CD4-positive, alpha-beta T cell treated with Interferon alpha-2 for 1 hour (primary cell): ENCODE data around the gene ANK3.
A peak's percentile ranks its signal among the peaks of the same experiment; 100 is the strongest.

ENCODE experiments used
- DNase-seq, 2 donors: peaks; one replicate each; pipeline ENCODE4 v3.0.0-alpha.2; 2020 to 2022

Gene ANK3

DNA sequence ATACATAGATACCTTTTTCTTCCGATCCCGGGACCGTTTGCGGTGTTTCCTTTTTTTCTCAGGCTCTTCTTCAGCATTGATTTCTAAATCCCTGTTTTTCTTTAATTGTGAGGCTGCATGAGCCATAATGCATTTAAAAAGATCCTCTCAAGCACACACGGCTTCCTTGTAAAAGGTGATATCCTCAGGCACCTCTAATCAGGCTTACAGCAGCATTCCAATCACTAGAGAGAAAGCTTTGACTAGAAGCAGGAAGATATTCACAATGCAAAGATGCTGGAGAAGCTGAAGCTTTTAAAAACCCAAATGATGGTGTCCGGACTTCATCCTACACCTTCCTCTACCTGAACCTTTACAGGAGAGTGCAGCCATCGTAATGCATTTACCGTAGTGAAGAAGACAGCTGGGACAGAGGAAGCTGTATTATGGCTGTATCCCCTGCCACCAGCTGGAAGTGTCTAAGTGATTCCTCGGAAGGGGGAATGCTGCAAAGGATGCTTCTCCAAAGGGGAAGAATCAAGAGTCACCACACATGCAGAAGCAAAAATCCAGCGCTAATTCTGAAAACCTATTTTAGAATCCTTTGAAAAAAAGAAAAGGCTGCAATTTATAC lies at the start of gene ANK3:
Gene ANK3, minus strand, starts transcription at position 463 of the 613 bp plus-strand sequence. Its CDS starts 337 bp downstream, at position 126.
- DNase-seq: no peak

DNA sequence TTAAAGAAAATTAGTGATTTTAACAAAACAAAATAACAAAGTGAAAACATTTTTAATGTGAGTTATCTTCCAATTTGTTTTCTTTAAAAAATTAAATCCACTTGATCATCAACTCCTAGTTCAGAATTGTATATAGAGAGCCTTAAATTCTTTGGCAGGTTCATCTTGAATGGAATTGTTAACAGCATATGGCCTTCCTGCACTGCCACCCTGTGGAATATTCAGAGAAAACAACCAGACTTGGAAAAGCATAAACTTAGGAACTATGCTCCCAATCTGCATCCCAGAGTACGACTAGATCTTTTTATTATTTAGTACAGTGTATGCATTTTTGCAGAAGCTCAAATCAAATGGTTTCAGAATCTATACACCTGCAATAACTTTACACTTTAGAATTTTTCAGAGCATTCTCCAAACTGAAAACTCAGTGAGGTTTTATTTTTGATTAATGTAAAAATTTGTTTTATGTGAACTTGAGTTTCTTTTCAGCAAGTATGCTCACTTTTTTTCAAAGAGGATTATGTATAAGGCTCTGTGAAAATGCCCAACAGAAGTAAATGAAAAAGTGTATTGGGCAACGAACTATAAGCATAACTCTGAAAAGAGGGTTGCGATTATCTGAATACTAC lies 44.9 kb upstream of the ANK3 start:
- peak in 1 of 2 donors; percentile 16 for DNase-seq

DNA sequence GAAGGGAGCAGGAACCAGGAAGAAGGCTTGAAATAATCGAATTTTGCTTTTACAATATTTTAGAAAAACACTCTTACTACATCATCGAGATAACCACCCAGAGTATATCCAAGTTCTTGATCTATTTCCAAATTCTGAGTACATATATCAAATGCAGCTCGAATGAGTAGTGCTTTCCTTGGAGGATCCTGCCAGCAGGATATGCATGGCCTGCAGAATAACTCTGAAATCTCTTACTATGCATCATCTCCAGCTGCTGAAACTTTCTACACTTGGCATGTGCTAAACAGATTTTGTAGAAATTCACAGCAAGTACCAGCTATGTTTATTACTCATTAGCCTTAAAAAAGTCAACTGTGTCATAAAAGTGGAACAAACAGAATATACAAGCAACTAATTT lies 44.0 kb upstream of the ANK3 start:
- DNase-seq: no peak

DNA sequence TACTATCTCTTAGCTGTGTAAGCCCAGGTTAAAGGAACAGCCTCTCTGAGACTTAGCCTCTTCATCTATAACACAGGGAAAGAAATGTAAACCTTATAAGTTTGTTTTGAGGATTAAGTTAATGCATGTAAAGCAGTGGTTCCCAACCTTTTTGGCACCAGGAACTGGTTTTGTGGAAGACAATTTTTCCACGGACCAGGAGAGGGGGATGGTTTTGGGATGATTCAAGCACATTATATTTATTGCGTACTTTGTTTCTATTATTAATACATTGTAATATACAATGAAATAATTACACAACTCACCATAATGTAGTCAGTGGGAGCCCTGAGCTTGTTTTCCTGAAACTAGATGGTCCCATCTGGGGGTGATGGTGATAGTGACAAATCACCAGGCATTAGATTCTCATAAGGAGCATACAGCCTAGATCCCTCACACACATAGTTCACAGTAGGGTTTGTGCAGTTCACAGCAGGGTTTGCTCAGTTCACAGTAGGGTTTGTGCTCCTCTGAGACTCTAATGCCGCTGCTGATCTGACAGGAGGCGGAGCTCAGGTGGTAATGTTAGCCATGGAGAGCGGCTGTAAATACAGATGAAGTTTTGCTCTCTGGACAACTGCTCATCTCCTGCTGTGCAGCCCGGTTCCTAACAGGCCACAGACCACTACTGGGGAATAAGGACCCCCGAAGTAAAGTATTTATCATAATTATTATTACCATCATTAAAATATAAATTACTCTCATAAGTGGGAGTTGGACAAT lies 41.3 kb upstream of the ANK3 start:
- DNase-seq: no peak

DNA sequence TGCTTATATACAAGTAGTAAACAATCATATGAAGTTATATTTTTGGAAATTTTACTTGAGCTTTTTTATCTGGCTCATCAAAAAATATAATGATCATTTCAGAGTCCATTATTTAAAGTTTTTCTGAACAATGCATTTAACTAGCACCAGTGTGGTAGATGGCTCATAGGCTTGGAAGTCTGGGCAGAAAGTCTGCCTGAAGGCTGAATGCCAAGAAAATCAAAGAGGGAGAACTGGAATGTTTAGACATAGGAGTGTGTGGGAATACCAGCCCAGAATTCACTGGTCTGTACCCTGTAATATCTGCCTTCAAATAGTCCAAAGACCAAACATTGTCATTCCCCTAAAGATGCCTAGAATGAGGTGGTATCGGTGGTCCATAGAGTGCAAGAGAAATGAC lies 40.3 kb upstream of the ANK3 start:
- no peak for DNase-seq

DNA sequence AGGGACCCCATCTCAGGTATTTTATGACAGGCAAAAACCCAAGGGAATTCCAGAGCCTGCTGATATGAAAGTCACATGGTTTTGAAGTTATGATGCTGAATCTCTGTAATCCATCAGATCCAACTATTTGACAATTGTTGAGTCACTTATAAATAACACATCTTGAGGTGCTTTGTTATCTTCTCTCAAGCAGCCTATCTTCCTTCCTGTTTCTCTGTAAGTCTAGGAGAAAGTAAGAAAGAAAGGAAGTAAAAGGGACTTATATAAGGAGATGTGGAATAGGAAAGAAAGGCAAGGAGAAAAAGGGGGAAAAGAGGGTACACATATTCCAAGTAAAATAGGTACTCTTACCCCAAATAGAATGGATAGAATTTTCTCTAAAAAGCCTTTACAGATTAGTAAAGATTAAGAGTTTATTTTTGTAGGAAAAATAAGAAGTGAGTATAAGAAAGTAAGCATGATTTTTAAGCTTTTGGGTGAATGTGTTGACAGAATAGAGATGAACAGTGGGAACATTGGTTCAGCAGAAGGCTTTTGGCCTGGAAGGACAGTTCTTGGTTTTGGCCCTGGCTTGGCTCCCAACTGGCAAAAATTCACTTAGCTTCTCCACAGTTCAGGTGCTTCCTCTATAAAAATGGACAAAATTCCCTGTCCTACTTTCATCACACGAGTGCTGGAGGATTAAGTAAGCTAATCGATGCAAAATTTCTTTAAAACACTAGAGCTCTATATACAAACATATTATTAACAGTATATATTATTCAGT lies 39.6 kb upstream of the ANK3 start:
- no peak for DNase-seq

DNA sequence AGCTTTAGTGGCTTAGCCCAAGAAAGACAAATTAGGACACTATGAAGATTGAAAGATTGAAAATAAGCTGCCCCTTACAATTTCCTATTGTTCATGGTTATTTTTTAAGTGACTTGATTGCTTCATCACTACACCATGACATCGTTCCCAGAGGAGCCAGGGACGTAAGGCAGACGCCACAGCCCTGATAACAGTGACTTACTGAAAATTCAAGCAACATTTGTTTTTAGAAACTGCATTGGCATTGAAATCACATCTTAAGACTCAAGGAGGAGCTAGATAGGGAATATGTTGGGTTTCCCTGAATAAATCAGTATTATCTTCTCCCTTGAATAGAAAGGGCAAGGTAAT lies 38.7 kb upstream of the ANK3 start:
- no peak for DNase-seq

DNA sequence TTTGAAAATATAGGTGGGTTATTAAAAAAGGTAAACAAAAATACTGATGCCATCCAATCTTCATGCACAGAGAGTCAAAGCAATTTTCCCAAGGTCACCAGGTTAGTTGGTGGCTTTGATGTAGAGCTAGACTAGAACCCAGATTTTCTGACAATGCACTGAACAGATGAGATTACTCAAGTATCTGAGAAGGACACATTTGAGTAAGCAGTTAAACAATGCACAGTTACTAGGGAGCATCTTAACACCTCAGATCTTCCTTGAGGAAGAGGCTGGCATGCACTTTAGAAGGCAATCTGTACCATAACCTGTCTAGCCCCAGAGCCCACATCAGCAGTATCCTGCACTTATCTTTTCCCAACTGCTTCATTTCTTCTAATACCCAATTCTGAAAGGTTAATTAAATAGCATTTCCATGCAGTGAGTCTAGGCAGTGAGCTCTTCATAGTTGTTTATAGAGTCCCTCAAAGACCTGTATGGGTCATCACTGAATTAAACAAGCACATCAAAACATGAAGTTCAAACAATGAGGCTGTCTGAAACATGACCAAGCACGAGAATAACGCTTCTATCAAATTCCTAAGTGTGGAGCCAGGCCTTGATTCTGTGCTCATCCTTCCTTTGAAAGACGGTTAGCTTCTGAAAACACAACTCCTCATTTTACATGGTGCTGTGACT lies 38.2 kb upstream of the ANK3 start:
- no peak for DNase-seq

DNA sequence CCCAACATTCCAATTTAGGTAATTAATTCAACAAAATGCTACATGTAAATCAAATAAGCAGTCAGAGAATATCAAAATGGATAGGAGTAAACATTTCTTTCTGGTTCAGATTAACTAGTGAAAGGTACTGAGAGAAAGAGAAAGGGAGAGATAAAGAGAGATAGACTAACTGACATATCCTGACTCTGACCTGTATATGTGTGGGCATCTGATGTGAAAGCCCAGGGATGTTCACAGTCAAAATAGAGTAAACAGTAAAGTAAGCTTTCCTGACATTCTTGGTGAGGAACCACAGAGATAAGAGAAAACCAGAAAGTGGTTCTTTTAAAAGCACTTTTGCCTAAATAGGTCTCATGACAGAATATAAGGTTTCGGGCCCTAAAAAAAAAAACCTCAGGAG lies 37.5 kb upstream of the ANK3 start:
- no peak for DNase-seq

DNA sequence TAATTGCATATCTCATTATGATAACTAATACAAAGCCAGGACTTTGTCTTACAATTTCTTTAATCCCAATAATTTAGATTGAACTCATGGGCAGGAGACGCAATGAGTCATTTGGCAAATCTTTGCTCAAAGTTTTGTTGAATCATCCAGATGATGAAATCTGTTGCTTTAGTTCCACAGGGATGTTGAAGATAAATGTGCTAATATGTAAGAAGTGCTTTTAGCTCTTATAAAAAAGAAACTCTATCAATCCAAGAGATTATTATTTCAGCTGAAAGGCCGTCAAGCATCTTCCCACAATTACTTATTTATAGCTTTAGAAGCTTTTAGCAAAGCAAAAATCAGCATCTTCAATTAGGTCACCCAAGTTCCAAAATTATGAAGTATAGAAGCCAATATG lies 36.8 kb upstream of the ANK3 start:
- DNase-seq: no peak

DNA sequence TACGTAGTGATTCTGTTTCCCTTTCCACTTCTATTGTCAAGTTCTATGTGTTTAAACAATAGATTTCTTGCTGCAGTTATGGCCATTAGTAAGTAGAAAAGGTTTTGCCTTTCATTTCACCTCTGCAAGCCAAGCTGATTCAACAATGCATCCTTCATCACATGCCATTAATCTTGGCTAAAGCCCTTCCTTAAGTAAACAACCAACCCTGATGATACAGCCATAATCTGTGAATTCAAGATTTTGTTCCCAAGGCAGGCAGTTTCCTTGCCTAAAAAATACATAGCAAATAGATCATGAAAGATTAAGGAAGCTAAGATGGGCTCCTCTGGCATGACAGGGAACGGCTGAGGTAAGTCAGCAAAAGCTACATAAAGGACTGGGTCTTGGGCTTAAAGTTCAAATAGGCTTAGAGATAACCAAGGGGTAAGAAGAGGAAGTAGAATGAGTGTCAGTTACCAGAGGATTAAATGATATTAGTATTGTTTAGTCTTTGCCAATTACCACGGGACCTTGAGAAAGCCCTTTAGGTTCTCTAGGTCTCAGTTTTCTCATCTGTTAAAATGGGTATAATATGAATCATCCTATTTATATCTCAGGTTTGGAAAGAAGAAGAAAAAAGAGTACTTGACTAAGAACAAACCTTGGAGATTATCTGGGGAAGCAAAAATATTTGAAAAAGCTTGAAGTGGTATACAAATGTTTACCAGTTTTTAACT lies 35.9 kb upstream of the ANK3 start:
- DNase-seq: no peak

DNA sequence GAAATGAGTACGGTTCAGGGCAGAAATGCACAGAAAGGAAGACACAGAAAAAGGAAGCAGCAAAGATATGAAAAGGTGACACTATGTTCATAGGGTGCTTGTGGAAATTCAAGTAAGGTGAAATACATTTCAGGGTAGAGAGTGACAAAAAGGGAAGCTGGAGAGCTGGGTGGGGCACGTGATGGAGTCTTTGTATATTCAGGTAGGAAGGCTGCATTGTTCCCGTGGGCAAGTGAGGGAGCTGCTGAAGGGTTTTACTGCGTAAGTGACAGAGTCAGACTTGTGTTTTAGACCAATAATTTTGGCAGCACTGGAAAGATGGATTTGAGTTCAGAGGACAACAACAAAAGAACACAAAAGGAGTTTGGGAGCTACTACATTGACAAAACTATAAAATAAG lies 35.3 kb upstream of the ANK3 start:
- DNase-seq: no peak

DNA sequence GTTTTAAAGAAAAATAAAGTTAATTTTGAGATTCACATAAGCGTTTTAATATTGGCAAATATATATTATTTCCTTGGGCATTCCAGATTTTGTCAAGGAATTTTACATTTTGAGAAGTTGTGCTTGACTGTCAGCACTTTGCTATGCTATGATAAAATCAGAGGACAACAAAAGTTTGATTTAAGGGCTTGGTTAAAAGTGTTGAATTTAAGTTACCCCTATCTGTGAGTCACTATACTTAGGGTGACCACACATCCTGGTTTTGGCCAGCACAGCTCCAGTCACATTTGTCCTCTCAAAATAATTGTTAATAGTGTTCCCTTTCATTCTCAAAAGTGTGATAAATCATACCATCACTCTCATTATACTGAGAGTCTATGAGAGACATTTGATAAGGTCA lies 34.2 kb upstream of the ANK3 start:
- DNase-seq: no peak

DNA sequence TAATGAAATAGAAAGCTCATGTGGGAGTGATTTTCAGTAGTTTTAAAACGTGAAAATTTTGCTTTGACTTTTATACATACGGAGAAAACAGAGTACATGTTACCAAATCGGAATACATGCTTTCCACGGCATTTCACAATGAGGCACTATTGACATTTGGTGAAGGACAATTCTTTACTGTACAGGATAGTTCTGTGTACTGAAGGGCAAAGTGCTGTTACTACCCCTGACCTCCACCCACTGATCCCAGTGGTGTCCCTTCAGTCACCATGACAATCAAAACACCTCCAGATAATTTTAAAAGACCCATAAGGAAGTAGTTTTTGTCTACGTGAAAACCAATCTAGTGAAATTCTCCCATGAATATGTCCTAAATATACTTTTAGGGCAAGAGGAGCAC lies 33.1 kb upstream of the ANK3 start:
- DNase-seq: no peak

DNA sequence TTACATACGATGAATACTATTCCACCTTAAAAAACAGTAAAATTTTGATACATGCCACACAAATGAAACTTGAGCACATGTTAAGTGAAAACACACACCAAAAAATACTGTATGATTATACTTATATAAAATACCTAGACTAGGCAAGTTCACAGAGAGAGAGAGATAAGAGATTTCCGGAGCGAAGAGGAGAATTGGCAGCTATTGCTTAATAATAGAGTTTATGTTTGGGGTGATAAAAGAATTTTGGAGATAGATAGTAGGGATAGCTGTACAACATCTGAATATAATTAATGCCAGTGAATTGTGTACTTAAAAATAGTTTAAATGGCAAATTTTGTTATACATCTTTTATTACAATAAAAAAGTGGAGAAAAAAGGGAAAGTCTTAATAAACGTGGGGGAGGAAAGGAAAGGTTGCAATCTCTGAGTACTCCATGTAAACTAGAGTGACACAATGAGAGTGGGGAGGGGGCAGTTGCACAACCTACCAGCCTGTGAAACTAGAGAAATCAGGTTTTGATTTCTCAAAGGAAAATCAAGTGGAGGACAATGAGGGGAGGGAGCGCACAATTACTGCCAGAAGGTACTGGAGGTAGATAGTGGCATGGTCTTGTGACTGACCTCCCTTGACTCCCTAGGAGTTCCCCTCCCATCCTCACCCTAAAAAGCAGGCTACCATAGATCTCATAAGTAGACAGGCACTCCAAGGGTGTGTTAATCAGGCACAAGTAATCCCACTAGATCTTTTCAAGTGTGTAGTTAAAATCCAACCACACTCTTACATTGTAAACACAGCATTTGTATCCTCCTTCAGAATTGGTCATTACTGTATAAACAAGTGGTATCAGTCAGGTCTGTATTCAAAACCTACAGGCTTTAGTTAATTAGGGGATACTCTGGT lies 31.6 kb upstream of the ANK3 start:
- no peak for DNase-seq

DNA sequence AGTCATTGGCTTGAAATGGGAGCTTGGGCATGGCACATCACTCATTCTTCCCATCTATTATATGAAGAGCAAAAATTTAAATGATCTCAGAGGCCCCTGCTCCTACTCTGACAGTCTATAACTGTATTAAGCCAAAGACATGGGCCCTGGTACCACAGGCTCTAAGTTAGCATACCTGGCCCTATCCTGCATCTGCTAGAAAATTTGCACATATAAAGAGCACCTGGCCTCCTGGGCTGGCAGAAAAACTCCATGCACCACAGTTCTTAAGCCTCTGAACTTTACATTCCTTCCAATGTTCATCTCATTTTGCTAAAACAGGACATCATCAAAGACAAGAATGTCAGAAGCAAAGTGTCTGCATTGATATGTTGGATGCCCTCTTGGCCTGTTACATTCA lies 29.6 kb upstream of the ANK3 start:
- no peak for DNase-seq

DNA sequence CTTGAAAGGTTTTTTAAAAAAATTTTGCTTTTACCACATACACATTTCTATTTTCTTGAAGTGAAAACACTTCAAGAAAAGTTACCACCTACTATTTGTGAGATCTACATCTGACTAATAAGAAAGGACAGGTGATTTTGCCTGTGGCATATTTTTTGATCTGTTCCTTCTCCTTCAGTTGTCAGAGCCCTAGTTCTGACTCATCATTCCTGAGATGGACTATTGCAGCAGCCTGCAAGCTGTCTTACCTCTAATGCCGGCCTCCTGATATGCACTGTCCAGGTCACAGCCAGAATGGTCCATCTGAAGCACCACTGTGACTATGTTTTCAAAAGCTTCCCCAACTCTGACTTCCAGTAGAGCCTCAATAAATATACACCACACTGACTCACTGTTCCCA lies 28.2 kb upstream of the ANK3 start:
- no peak for DNase-seq

DNA sequence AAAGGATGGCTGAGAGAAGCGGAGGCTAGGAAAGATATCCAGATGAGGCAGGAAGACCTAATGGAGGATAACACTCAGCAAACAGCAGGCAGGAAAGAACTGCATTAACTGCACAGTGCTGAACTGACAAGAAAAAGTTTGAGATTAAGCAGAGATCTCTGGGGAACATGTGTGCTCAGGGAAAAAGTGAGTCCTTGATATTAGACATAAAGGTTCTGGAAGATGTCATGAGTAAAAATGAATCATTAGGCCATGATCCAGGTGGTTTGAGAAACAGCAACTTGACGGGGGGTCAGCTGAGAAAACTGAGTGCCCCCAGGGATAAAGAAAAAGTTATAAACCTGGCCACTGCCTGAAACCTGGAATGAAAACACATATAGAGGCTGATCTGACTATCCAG lies 27.3 kb upstream of the ANK3 start:
- no peak for DNase-seq

DNA sequence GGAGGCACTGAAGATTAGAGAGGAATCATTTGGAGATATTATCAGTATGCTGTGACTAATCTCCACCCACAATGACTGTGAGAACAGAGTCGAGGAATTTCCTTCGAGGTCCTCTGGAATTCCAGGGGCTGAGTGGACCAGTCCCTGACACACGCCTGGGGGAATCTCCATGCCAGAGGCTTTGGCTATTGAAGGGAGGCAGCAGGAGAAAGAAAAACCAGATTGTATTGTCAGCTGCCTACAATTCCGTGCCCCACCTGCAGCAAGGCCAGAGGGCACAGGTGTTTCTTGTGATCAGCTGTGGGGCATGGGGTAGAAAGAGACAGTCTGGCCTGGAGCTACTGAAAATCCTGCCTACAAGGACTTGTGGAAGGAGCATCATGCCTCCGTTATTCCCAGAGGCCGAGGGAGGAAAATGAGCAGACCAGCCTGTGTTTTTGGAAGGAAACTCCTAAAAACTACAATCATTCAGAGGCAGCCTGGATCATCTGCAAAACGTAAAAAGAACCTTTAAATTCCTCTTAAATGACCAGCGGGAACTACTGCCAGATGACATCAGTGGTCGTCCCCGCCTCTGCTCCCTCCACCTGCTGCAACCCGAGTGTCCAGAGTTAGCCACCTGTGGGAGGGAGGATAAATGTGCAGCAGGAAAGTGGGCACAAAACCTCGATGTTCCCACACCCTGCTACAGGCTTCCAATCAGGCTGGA lies 25.4 kb upstream of the ANK3 start:
- no peak for DNase-seq

DNA sequence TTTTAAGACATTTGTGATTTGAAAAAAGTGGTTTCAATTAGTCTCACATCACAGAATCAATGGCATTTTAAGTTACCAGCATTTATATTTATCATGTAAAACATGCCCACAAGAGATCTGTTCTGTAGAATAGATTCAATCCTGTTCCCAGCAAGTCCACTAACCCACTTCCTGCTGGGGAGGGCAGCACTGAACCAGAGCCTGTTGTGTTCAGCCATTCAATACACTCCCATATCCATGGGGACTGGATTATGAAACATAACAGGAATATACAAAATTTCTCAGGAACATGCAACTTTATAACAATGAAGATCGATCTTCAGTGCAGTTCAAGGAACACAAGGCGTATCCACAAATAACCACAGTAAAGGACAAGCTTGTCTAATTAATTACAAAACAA lies 24.4 kb upstream of the ANK3 start:
- DNase-seq: no peak
